NT2/D1 (cell line): ENCODE measurements around the gene PDE6D.

Experiments
- YY1 ChIP-seq: IDR thresholded peaks from 2 replicates; pipeline ENCODE4 v1.6.1; 2011; ENCODE audit not compliant: insufficient read length, insufficient read depth
- ZNF274 ChIP-seq: IDR thresholded peaks from 2 replicates; pipeline ENCODE4 v1.6.1; 2011; ENCODE audit warnings: mild to moderate bottlenecking, low read depth, low read length

DNA sequence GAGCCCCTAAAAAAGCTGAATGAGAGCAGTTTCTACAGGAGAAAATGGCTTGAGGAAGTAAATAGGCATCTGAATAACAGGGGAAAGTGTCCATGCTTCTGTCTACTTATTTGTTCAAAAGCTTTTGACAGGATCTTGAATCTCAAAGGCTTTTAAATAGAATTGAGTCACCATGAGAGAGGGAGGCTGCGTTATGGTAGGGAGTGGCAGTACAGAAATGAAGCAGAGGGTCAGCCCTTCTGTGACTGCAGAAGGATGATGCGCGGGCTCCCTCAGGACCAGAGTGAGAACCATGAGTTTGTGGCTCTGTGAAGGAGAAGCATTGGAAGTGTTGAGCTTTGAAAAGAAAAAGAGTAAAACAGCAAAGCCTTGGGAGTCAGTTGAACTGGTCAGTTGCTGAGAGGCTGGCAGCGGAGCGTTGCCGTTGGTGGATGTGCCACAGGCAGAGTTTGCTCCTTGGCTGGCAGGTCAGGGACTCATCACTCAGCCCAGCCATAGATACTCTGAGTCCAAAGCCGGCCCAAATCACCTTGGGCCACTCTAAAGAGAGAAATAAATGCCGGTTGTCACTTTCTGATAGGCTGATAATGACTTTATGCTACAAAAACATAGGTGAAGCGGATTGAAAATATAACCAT lies 22.5 kb upstream of the PDE6D start:
- TF ChIP-seq ZNF274 (no peak), YY1 (no peak)
